IPS-15b (cell line): Measurements from ENCODE around the gene CMTM2.
"Not testable (repeated sequence)": the region's sequence is repeated elsewhere in the genome, so short reads cannot be mapped to it uniquely, and the experiment has no call there.

Experiments
- H3K27me3 ChIP-seq: one replicate; pipeline ENCODE4 v1.6.1; 2013; ENCODE audit warnings: low read length; ENCODE audit not compliant: control insufficient read depth, insufficient read depth
- H3K36me3 ChIP-seq: one replicate; pipeline ENCODE4 v1.6.1; 2013; ENCODE audit warnings: low read length; ENCODE audit not compliant: control insufficient read depth, insufficient read depth
- H3K4me1 ChIP-seq: one replicate; pipeline ENCODE4 v1.6.1; 2013; ENCODE audit warnings: mild to moderate bottlenecking, low read length; ENCODE audit not compliant: control insufficient read depth, insufficient read depth
- H3K4me3 ChIP-seq: one replicate; pipeline ENCODE4 v1.5.1; 2013; ENCODE audit warnings: low read depth, low read length
- H3K9ac ChIP-seq: one replicate; pipeline ENCODE4 v1.6.1; 2013; ENCODE audit warnings: low read depth, mild to moderate bottlenecking, low read length
- H3K9me3 ChIP-seq: one replicate; pipeline ENCODE4 v1.6.1; 2013; ENCODE audit warnings: mild to moderate bottlenecking, low read length; ENCODE audit not compliant: control insufficient read depth, insufficient read depth

Gene CMTM2

GRCh38 chr16:66616592-66616991 lies 37.3 kb downstream of the CMTM2 start:
- Histone ChIP-seq H3K9ac (no peak overlapping the region), H3K36me3 (peaks cover 23% of the 10 kb centered on the region), H3K4me3 (no peak overlapping the region), H3K27me3 (no peaks in the 10 kb centered on the region), H3K9me3 (no peaks in the 10 kb centered on the region), H3K4me1 (peaks cover 15% of the 10 kb centered on the region)

GRCh38 chr16:66617010-66617434 lies 37.8 kb downstream of the CMTM2 start:
- peaks cover 28% of the 10 kb centered on the region for H3K36me3 ChIP-seq
- H3K9me3 ChIP-seq, result no peaks in the 10 kb centered on the region
- no peak overlapping the region for H3K9ac ChIP-seq
- H3K4me1 ChIP-seq, result peaks cover 15% of the 10 kb centered on the region
- H3K4me3 ChIP-seq, result no peak overlapping the region
- H3K27me3 ChIP-seq, result no peaks in the 10 kb centered on the region

GRCh38 chr16:66617728-66618127 lies 38.5 kb downstream of the CMTM2 start:
- Histone ChIP-seq H3K9ac (no peak overlapping the region), H3K27me3 (no peaks in the 10 kb centered on the region), H3K36me3 (peaks cover 28% of the 10 kb centered on the region), H3K9me3 (no peaks in the 10 kb centered on the region), H3K4me1 (peaks cover 15% of the 10 kb centered on the region), H3K4me3 (no peak overlapping the region)

DNA sequence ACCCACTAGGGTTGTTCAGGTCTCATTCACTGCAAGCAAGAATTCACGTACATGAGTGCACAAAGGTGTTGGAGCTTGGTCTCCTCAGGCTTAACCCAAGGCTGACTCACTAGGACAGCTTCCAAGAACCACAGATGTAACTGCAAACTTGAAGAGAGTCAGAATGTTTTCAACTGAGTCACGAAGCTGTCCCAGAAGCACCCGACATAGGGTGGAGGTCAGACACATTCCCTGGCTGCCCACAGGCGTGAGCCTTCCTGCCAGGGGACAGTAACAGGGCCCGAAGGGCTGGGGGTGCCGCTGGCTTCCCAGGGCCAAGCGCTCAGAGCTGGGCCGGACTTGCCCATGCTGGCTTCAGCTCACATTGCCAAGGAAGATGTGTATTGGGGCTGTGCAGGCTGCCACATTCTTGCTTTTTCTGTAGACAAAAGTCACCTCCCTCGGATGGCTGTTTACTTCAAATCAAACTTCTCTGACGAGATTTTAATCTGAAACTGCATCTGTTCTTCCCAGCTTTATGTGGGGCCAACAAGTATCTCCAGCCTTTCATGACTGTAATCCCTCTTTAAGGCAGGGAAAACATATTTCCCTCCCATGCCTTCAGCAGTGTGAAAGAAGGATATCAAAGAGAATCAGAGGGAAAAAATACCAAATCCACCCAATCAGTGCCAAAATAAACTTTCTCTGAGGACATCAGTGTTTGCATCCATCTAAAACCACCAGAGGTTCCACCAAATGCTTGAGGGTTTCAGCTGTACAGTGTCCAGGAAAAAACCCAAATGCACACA lies 39.5 kb downstream of the CMTM2 start:
- Histone ChIP-seq H3K27me3 (no peaks in the 10 kb centered on the region), H3K4me3 (no peak overlapping the region), H3K4me1 (peaks cover 15% of the 10 kb centered on the region), H3K36me3 (peaks cover 19% of the 10 kb centered on the region), H3K9ac (no peak overlapping the region), H3K9me3 (no peaks in the 10 kb centered on the region)

DNA sequence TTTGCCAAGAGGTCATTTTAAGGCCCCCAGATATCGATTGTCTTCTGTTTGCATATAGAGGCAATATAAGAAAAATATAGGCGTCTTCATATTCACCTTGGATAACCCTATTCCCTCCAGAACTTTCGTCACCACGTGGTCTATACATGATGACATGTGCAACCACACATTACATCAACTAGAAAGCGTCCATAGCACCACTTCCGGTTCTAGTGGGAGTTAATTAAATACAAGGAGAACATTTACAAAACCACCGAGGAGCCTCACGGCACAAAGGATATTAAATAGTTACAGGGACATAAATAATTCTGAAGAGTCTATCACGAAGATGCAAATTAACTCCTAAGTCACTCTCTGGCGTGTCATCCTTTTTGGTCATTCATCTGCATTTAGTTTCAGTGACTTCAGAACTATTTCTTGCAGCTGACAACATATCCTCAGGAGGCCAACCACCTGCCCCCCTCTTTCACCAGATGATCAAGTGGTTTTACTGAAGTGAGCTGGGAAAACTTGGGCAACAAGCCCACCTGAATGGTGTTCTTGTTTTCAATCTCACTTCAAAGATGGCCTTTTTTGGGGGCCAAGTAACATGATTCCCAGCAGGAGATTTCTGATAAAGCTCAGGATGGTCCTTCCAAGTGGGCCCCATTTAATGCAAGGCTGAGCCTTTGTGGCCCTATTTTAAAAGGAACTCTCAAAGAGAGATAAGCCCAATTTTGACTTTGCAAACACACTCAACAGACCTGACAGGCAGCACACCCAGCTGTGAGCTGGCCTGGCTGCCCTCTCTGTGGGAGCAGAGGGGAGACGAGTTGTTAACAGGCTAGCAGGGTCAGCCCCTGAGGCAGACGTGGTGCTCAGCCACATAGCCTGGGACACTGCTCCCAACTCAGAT lies 40.5 kb downstream of the CMTM2 start:
- H3K36me3 ChIP-seq, result peaks cover 13% of the 10 kb centered on the region
- no peak overlapping the region for H3K4me3 ChIP-seq
- peaks cover 15% of the 10 kb centered on the region for H3K4me1 ChIP-seq
- no peak overlapping the region for H3K9ac ChIP-seq
- H3K9me3 ChIP-seq, result no peaks in the 10 kb centered on the region
- H3K27me3 ChIP-seq, result no peaks in the 10 kb centered on the region

- no peak overlapping the region for H3K4me3 ChIP-seq
- peaks cover 15% of the 10 kb centered on the region for H3K4me1 ChIP-seq
These were observed 41.1 kb downstream of the CMTM2 start for GRCh38 chr16:66620429-66620795.

GRCh38 chr16:66621973-66622372 lies 42.7 kb downstream of the CMTM2 start:
- Histone ChIP-seq H3K9me3 (no peaks in the 10 kb centered on the region), H3K4me3 (no peak overlapping the region), H3K27me3 (no peaks in the 10 kb centered on the region), H3K36me3 (peaks cover 13% of the 10 kb centered on the region), H3K4me1 (peaks cover 6% of the 10 kb centered on the region), H3K9ac (no peak overlapping the region)

More at GRCh38 chr16:66620429-66620795, 41.1 kb downstream of the CMTM2 start:
- no peak overlapping the region for H3K9ac ChIP-seq
- no peaks in the 10 kb centered on the region for H3K9me3 ChIP-seq
- no peaks in the 10 kb centered on the region for H3K27me3 ChIP-seq
- peaks cover 13% of the 10 kb centered on the region for H3K36me3 ChIP-seq

- H3K9me3 ChIP-seq, result no peaks in the 10 kb centered on the region
These were observed 43.6 kb downstream of the CMTM2 start for GRCh38 chr16:66622863-66623262.

GRCh38 chr16:66623755-66624154 lies 44.5 kb downstream of the CMTM2 start:
- Histone ChIP-seq H3K36me3 (peaks cover 10% of the 10 kb centered on the region), H3K9me3 (no peaks in the 10 kb centered on the region), H3K27me3 (no peaks in the 10 kb centered on the region), H3K4me1 (no peaks in the 10 kb centered on the region), H3K4me3 (no peak overlapping the region), H3K9ac (no peak overlapping the region)

More at GRCh38 chr16:66622863-66623262, 43.6 kb downstream of the CMTM2 start:
- peaks cover 13% of the 10 kb centered on the region for H3K36me3 ChIP-seq
- peaks cover 3% of the 10 kb centered on the region for H3K4me1 ChIP-seq
- H3K4me3 ChIP-seq, result no peak overlapping the region
- H3K9ac ChIP-seq, result no peak overlapping the region
- H3K27me3 ChIP-seq, result no peaks in the 10 kb centered on the region

DNA sequence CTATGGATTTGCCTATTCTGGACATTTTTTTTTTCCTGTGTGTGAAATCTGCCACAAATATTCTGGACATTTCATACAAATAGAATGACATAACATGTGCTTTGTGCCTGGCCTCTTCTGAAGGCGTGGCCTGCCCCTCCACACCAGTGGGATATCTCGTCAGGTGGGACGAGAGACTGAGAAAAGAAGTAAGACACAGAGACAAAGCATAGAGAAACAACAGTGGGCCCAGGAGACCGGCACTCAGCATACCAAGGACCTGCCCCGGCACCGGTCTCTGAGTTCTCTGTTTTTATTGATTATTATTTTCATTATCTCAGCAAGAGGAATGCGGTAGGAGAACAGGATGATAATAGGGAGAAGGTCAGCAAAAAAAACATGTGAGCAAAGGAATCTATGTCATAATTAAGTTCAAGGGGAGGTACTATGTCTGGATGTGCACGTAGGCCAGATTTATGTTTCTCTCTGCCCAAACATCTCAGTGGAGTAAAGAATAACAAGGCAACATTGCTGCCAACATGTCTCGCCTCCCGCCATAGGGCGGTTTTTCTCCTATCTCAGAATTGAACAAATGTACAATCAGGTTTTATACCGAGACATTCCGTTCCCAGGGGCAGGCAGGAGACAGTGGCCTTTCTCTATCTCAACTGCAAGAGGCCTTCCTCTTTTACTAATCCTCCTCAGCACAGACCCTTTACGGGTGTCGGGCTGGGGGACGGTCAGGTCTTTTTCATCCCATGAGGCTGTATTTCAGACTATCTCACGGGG lies 48.5 kb downstream of the CMTM2 start:
- H3K27me3 ChIP-seq, H3K9ac ChIP-seq, H3K4me3 ChIP-seq, H3K4me1 ChIP-seq, H3K36me3 ChIP-seq, H3K9me3 ChIP-seq: not testable (repeated sequence)

GRCh38 chr16:66629856-66630255 lies 50.6 kb downstream of the CMTM2 start:
- Histone ChIP-seq H3K4me1 (no peaks in the 10 kb centered on the region), H3K36me3 (no peaks in the 10 kb centered on the region), H3K9ac (no peak overlapping the region), H3K27me3 (no peaks in the 10 kb centered on the region), H3K9me3 (no peaks in the 10 kb centered on the region), H3K4me3 (no peak overlapping the region)
